Measurements from ENCODE around the gene ZNF784. TPM values are rescaled to one million over a fixed set of nuclear protein-coding genes. Genes with fewer than 3 reads are reported as not detected.

The ZNF784 gene
- total and polyA plus RNA-seq, 2 of the 13 experiments (the other 11 are each of a cell fraction or from before 2014, with no cell fraction given): 4.1 to 4.2 TPM

DNA sequence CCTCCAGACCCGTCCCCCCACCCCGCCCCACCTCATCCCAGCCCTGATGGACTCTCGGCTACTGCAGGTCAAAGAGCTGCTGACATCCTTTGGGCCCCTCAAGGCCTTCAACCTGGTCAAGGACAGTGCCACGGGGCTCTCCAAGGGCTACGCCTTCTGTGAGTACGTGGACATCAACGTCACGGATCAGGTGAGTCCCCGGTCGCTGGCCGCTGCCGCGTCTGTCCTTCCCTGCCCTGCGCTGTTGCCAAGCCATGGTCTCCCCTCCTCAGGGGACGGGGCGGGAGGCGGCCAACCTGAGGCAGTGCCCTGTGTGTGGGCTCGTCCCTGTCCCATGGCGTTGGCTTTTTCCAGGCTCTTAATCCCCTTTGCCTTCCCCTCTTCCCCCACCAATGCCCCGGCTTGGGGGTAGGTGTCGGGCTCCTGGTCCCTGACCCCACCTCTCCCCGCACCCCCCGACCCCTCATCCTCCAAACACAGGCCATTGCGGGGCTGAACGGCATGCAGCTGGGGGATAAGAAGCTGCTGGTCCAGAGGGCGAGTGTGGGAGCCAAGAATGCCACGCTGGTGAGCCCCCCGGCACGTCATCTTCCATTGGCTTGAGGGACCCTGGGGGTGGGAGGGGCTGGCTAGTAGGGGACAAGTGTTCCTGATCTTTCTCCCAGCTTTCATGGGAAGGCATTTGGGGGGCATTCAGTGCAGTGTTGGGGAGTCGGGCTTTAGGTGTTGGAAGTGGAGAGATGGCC, 44.4 kb upstream of the ZNF784 start:
- no peak overlapping the region for H3K4me2 ChIP-seq (ENCODE audit: low read depth, low read length)
- no TSS peak for BruUV-seq (replicated peaks)
- H2AFZ ChIP-seq (ENCODE audit: low read length): no peak overlapping the region
- POLR2A ChIA-PET: interaction anchor here (0.9 to 1.0 kb wide), 2 partner anchors 14 kb away, joined by 4 to 5 read pairs; partner anchors contain the start of gene U2AF2
- CTCF ChIA-PET (ENCODE audit: low intra/inter-chr PET ratio, low total read pairs): no interaction called here
- in situ Hi-C loops (cut with HindIII; ENCODE audit: extremely low pct_ligation_motif_present, low pct_unique_long_range_greater_than_20kb) (no loop called here), intact Hi-C loops (cut with micrococcal nuclease; ENCODE audit: unreplicated experiment) (no loop called here)
- FAIRE-seq (no peak), DNase-seq (ENCODE audit: low spot score) (no peak), ATAC-seq (no peak)
- H3K27ac ChIP-seq (ENCODE audit: extremely low read length, insufficient read depth, low read length): no peak overlapping the region
- no peak for TF ChIP-seq ZNF552 (CRISPR knock-in tag; IDR thresholded peaks at IDR 0.05; ENCODE audit: borderline replicate concordance)
- TF ChIP-seq KLF12 (CRISPR knock-in tag; IDR thresholded peaks at IDR 0.05; ENCODE audit: borderline replicate concordance): no peak
- peak; percentile 61 for TF ChIP-seq AGO2 (optimal IDR thresholded peaks at IDR 0.05; ENCODE audit: low read depth, low read length)
- H3K9me3 ChIP-seq (ENCODE audit: low read length): no peaks in the 10 kb centered on the region
- H3K36me3 ChIP-seq (replicated peaks in 1 of 2; ENCODE audit: control insufficient read depth in 1 of 2, insufficient read depth in 2 of 2, low read length in 2 of 2): peaks cover 48 to 74% of the 10 kb centered on the region in 2 experiments
- 93% methylated on average over 18 of the region's 30 CpGs for WGBS (ENCODE audit: low lambda C conversion rate)
- H3K4me3 ChIP-seq (replicated peaks in 1 of 3; ENCODE audit: insufficient read depth in 1 of 3, low read depth in 2 of 3, low read length in 3 of 3): no peak overlapping the region
- H3K79me2 ChIP-seq (ENCODE audit: insufficient read depth, low read length): peaks cover 54% of the 10 kb centered on the region
- H4K20me1 ChIP-seq (ENCODE audit: insufficient read depth, low read length): peaks cover 59% of the 10 kb centered on the region
- H3K9ac ChIP-seq (ENCODE audit: insufficient read depth, low read depth, low read length): no peak overlapping the region
- no peaks in the 10 kb centered on the region for H3K27me3 ChIP-seq (ENCODE audit: control insufficient read depth in 1 of 2, insufficient read depth in 2 of 2, low read length in 2 of 2)
- peaks cover 18% of the 10 kb centered on the region for H3K4me1 ChIP-seq (ENCODE audit: insufficient read depth, low read length)

DNA sequence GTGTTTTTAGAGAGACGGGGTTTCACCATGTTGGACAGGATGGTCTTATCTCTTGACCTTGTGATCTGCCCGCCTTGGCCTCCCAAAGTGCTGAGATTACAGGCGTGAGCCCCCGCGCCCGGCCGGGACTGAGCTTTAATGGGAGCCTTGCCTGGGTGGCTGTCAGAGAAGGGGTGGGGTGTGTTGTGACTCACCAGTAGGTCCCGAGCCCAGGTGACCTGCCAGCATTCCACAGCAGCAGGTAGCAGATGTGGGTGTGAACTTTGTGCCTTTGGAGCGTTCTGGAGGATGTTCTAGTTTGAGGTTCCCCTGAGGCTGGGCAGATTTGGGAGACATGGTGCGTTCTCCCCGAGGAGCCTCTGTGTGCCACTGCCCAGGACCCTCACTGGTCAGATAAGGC, 43.6 kb upstream of the ZNF784 start:
- H3K27ac ChIP-seq (ENCODE audit: extremely low read length, insufficient read depth, low read length): no peak overlapping the region
- CTCF ChIA-PET (ENCODE audit: low intra/inter-chr PET ratio, low total read pairs): no interaction called here
- intact Hi-C loops (cut with micrococcal nuclease; ENCODE audit: unreplicated experiment) (no loop called here), in situ Hi-C loops (cut with HindIII; ENCODE audit: extremely low pct_ligation_motif_present, low pct_unique_long_range_greater_than_20kb) (no loop called here)
- peaks cover 18% of the 10 kb centered on the region for H3K4me1 ChIP-seq (ENCODE audit: insufficient read depth, low read length)
- H3K9me3 ChIP-seq (ENCODE audit: low read length): no peaks in the 10 kb centered on the region
- no TSS peak for BruUV-seq (replicated peaks)
- ATAC-seq (no peak), DNase-seq (ENCODE audit: low spot score) (no peak), FAIRE-seq (no peak)
- TF ChIP-seq RBM22 (optimal IDR thresholded peaks at IDR 0.05; ENCODE audit: low read length): peak; percentile 30
- no peak for TF ChIP-seq TARDBP (CRISPR knock-in tag; IDR thresholded peaks at IDR 0.05)
- no peak for TF ChIP-seq RARG (CRISPR knock-in tag; IDR thresholded peaks at IDR 0.05; ENCODE audit: low read depth)
- no peak for TF ChIP-seq POLR2AphosphoS2 (IDR thresholded peaks at IDR 0.05; ENCODE audit: low read depth, low read length)
- no peak for TF ChIP-seq NR2C2 (CRISPR knock-in tag; IDR thresholded peaks at IDR 0.05; ENCODE audit: borderline replicate concordance)
- no peak for TF ChIP-seq MNT (IDR thresholded peaks at IDR 0.05)
- TF ChIP-seq KAT7 (CRISPR knock-in tag; IDR thresholded peaks at IDR 0.05; ENCODE audit: borderline replicate concordance): no peak
- TF ChIP-seq POLR2A (IDR thresholded peaks at IDR 0.05; ENCODE audit: insufficient read depth in 1 of 2, low read depth in 2 of 2, low read length in 2 of 2): 0 out of 4 replicates have a peak, but pooled peaks of 1 of the 2 experiments have one; percentile 0
- no peak for TF ChIP-seq EHMT2 (IDR thresholded peaks at IDR 0.05; ENCODE audit: borderline replicate concordance, low read depth, low read length)
- H3K36me3 ChIP-seq (replicated peaks in 1 of 2; ENCODE audit: control insufficient read depth in 1 of 2, insufficient read depth in 2 of 2, low read length in 2 of 2): peaks cover 54 to 74% of the 10 kb centered on the region in 2 experiments
- H3K4me3 ChIP-seq (replicated peaks in 1 of 3; ENCODE audit: insufficient read depth in 1 of 3, low read depth in 2 of 3, low read length in 3 of 3): no peak overlapping the region
- no peak overlapping the region for H3K4me2 ChIP-seq (ENCODE audit: low read depth, low read length)
- no peaks in the 10 kb centered on the region for H3K27me3 ChIP-seq (ENCODE audit: control insufficient read depth in 1 of 2, insufficient read depth in 2 of 2, low read length in 2 of 2)
- no peak overlapping the region for H2AFZ ChIP-seq (ENCODE audit: low read length)
- H3K79me2 ChIP-seq (ENCODE audit: insufficient read depth, low read length): peaks cover 52% of the 10 kb centered on the region
- 81% methylated on average over 6 of the region's 11 CpGs for WGBS (ENCODE audit: low lambda C conversion rate)
- peaks cover 55% of the 10 kb centered on the region for H4K20me1 ChIP-seq (ENCODE audit: insufficient read depth, low read length)
- POLR2A ChIA-PET: interaction anchor here (0.9 kb wide), 1 partner anchor 14 kb away, joined by 4 read pairs; the partner anchor contains the start of gene U2AF2
- no peak overlapping the region for H3K9ac ChIP-seq (ENCODE audit: insufficient read depth, low read depth, low read length)

Data from HepG2 (cell line).